ACC112 (cell line): Measurements from ENCODE around the gene FANCE.

Experiments
- H2AFZ ChIP-seq: fragments of 200-600 bp; sonication (generic); one replicate; pipeline ENCODE4 v1.6.0; 2017; ENCODE audit warnings: antibody characterized with exemption, low read length; ENCODE audit not compliant: unreplicated experiment
- H3K27ac ChIP-seq: fragments of 200-600 bp; sonication (generic); 2 replicates; pipeline ENCODE4 v1.5.1; 2014; ENCODE audit warnings: low read depth, mild to moderate bottlenecking, antibody characterized with exemption, low read length, moderate library complexity
- H3K27me3 ChIP-seq: fragments of 200-600 bp; sonication (generic); 2 replicates; pipeline ENCODE4 v1.6.1; 2014; ENCODE audit warnings: mild to moderate bottlenecking, antibody characterized with exemption, low read length, moderate library complexity, mixed read lengths; ENCODE audit not compliant: insufficient read depth
- H3K36me3 ChIP-seq: fragments of 200-600 bp; sonication (generic); 2 replicates; pipeline ENCODE4 v1.6.1; 2016; ENCODE audit warnings: mild to moderate bottlenecking, antibody characterized with exemption, low read length, moderate library complexity, mixed read lengths; ENCODE audit not compliant: insufficient read depth
- H3K4me1 ChIP-seq: fragments of 200-600 bp; sonication (generic); one replicate; pipeline ENCODE4 v1.6.1; 2016; ENCODE audit warnings: low read length, mixed read lengths; ENCODE audit not compliant: insufficient read depth, unreplicated experiment, control insufficient read depth
- H3K4me3 ChIP-seq: fragments of 200-600 bp; sonication (generic); 2 replicates; pipeline ENCODE4 v1.5.1; 2014; ENCODE audit warnings: mild to moderate bottlenecking, low read depth, low read length
- H3K79me2 ChIP-seq: fragments of 200-600 bp; sonication (generic); one replicate; pipeline ENCODE4 v1.6.0; 2016; ENCODE audit warnings: low read length; ENCODE audit not compliant: control insufficient read depth, unreplicated experiment, insufficient read depth

The FANCE gene

GRCh38 chr6:35485402-35485877 lies 33.3 kb downstream of the FANCE start:
- H3K4me3 ChIP-seq, result peak overlapping the region; percentile 58; the same call in 1 of the 2 replicates
- peaks cover 28% of the 10 kb centered on the region for H3K79me2 ChIP-seq
- H3K4me1 ChIP-seq, result peaks cover 44% of the 10 kb centered on the region
- peak overlapping the region; percentile 69 for H2AFZ ChIP-seq
- no peaks in the 10 kb centered on the region for H3K36me3 ChIP-seq
- no peaks in the 10 kb centered on the region for H3K27me3 ChIP-seq
- H3K27ac ChIP-seq, result peak overlapping the region; percentile 76

DNA sequence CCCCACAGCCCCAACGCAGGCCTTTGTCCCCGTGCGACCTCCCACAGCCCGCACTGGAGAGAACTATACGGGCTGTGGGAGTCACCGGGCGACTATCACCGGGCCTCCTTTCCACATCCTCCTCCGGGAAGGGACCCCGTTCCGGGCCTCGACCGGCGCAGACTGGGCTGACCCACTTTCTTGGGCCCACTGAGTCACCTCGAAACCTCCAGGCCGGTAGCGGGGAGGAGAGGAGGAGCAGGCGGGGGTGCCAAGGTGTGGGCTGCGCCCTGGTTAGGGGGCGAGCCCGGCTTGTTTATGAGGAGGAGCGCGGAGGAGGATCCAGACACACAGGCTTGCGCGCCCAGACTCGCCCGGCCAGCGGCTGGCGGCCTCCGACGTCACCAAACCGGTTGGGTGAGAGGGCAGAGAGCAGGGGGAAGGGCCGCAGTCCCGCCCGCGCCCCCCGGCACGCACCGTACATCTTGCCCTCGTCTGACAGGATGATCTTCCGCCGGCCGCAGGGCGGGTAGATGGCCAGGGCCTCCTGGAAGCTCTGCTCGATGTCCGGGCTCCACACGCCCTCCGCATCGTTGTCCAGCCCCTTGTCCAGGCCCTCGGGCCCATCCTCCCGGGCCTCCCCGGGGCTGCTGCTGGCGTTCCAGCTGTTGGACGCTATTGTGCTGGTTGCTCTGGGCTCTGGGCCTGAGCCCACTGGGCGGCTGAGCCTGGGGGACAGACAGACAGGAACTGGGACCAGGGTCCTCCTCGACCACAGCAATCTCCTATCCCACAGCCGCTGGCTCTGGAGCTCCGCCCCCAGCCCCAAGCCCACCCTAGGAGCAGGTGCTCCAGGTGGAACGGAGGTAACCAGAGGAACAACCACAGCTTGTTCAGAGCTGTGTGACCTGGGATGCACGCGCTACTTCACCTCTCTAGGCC lies 34.1 kb downstream of the FANCE start:
- H3K4me1 ChIP-seq, result peaks cover 51% of the 10 kb centered on the region
- H3K4me3 ChIP-seq, result peak overlapping the region; percentile 58
- no peaks in the 10 kb centered on the region for H3K36me3 ChIP-seq
- H3K27me3 ChIP-seq, result no peaks in the 10 kb centered on the region
- peak overlapping the region; percentile 69 for H2AFZ ChIP-seq
- peak overlapping the region; percentile 76 for H3K27ac ChIP-seq
- peaks cover 29% of the 10 kb centered on the region for H3K79me2 ChIP-seq

- H2AFZ ChIP-seq, result no peak overlapping the region
- peaks cover 43% of the 10 kb centered on the region for H3K79me2 ChIP-seq
- H3K27me3 ChIP-seq, result no peaks in the 10 kb centered on the region
- H3K4me1 ChIP-seq, result peaks cover 54% of the 10 kb centered on the region
- H3K4me3 ChIP-seq, result no peak overlapping the region
- H3K27ac ChIP-seq, result 0 out of 2 replicates have a peak overlapping the region, but pooled peaks have one; percentile 7
- H3K36me3 ChIP-seq, result no peaks in the 10 kb centered on the region
Observed at GRCh38 chr6:35487658-35488516, 35.7 kb downstream of the FANCE start.

DNA sequence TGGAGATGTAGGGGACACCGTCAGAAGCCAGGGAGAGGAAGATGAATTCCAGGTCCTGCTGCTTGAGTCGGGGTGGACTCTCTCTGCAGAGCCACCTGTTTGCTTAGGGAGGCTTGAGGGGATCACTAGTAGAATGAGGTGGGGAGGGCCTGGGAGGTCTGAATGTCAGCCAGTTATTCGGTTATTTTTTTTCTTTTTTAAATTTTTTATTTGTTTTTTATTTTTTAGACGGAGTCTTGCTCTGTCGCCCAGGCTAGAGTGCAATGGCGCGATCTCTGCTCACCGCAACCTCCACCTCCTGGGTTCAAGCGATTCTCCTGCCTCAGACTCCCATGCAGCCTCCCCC lies 36.4 kb downstream of the FANCE start:
- Histone ChIP-seq H3K4me3 (no peak overlapping the region), H3K27ac (0 out of 2 replicates have a peak overlapping the region, but pooled peaks have one; percentile 7), H3K36me3 (no peaks in the 10 kb centered on the region)

DNA sequence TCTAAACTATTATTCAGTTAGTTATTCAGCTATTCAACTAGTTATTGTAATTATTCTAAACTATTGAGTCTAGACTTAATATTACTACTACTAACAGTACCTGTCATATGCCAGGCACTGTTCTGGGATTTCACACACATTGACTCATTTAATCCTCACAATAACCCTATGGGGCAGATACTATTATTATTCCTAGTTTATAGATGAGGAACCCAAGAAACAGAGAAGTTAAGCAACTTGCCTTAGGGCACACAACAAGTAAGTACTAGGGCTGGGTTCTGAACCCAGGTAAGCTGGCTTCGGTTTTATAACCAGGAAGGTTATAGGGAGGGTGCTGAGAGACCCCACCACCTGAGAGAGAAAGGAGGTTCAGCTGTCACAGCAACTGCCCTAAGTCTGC lies 36.9 kb downstream of the FANCE start:
- no peaks in the 10 kb centered on the region for H3K27me3 ChIP-seq
- H3K4me3 ChIP-seq, result no peak overlapping the region
- no peak overlapping the region for H3K27ac ChIP-seq
- peaks cover 55% of the 10 kb centered on the region for H3K79me2 ChIP-seq
- no peaks in the 10 kb centered on the region for H3K36me3 ChIP-seq
- H3K4me1 ChIP-seq, result peaks cover 60% of the 10 kb centered on the region
- no peak overlapping the region for H2AFZ ChIP-seq

More for the DNA sequence above, 36.4 kb downstream of the FANCE start:
- H2AFZ ChIP-seq, result no peak overlapping the region
- no peaks in the 10 kb centered on the region for H3K27me3 ChIP-seq
- H3K4me1 ChIP-seq, result peaks cover 54% of the 10 kb centered on the region
- peaks cover 49% of the 10 kb centered on the region for H3K79me2 ChIP-seq

DNA sequence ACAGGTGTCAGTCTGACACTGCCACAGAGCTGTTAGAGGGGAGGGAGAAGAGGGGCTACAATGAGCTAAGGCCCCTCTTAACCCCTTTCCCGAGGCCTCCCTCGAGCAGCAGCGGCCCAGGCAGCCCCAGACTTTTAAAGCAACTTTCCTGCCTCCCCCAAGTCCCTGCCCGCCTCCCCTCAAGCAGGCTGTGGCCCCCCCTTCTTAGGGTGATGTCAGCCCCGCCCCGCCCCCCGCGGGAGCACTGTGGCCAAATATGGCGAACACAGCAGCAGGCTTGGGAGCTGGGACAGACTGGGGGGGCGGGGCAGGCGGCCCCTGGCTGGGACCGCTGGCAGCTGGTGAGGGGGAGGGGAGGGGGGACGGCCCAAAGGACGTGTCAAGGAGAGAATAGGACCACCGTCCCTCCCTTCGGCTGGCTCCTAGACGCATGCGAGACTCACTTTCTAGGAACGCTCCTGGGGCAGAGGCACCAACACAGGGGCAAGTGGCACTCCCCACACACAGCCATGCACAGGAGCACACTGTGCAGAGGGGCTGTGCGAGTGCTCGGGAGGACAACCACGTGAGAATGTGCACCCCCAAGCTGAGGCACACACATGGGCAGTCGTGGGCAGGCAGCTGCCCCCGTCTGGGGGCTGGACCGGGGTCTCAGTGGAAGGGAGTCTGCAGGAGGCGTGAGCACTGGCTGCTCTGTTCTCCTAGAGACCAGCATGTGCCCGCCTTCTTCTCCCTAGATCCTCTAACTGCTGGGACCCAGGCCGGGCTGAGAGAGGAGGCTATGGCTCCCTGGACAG lies 38.1 kb downstream of the FANCE start:
- H3K27ac ChIP-seq, result no peak overlapping the region
- peaks cover 65% of the 10 kb centered on the region for H3K79me2 ChIP-seq
- no peak overlapping the region for H2AFZ ChIP-seq
- no peaks in the 10 kb centered on the region for H3K27me3 ChIP-seq
- no peak overlapping the region; the same call in 1 of the 2 replicates for H3K4me3 ChIP-seq
- H3K4me1 ChIP-seq, result peaks cover 62% of the 10 kb centered on the region
- H3K36me3 ChIP-seq, result no peaks in the 10 kb centered on the region

DNA sequence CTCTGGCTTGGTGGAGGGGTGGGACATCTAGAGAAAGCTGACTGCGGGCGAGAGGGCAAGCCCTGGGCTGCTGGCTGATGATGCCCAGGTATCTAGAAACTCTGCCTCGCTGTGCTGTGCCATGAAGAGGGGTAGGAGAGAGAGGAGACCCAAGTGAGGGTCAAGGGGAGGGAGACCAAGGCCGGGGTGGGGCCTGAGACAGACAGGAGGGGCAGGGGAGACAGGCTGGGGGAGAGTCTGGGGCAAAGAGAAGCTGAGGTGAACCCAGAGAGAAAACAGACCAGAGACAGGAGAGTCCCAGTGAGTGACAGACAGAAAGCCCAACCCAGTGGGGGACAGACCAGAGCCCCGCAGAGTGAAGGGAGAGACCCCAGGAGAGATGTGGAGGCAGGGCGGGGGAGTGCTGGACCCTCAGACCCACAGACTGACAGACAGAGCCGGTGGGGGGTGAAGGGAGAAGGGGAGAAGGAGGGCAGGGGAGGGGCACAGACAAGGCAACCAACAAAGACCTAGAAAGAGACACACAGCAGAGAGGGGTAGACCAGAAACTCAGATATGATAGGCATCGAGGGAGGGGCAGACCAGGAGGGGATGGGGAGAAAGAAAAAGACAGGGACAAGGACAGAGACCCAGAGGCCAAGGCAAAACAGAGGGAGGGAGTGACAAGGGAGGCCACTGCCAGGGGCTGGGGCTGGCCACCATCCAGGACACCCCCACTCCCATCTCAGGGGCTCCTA lies 38.9 kb downstream of the FANCE start:
- H3K27ac ChIP-seq, result no peak overlapping the region
- H3K4me1 ChIP-seq, result peaks cover 58% of the 10 kb centered on the region
- no peak overlapping the region for H3K4me3 ChIP-seq
- no peaks in the 10 kb centered on the region for H3K36me3 ChIP-seq
- no peaks in the 10 kb centered on the region for H3K27me3 ChIP-seq
- no peak overlapping the region for H2AFZ ChIP-seq
- peaks cover 69% of the 10 kb centered on the region for H3K79me2 ChIP-seq

GRCh38 chr6:35491558-35492257 lies 39.6 kb downstream of the FANCE start:
- no peaks in the 10 kb centered on the region for H3K27me3 ChIP-seq
- peaks cover 67% of the 10 kb centered on the region for H3K79me2 ChIP-seq
- H3K36me3 ChIP-seq, result no peaks in the 10 kb centered on the region
- peaks cover 51% of the 10 kb centered on the region for H3K4me1 ChIP-seq
- H3K27ac ChIP-seq, result no peak overlapping the region
- no peak overlapping the region for H3K4me3 ChIP-seq
- no peak overlapping the region for H2AFZ ChIP-seq

DNA sequence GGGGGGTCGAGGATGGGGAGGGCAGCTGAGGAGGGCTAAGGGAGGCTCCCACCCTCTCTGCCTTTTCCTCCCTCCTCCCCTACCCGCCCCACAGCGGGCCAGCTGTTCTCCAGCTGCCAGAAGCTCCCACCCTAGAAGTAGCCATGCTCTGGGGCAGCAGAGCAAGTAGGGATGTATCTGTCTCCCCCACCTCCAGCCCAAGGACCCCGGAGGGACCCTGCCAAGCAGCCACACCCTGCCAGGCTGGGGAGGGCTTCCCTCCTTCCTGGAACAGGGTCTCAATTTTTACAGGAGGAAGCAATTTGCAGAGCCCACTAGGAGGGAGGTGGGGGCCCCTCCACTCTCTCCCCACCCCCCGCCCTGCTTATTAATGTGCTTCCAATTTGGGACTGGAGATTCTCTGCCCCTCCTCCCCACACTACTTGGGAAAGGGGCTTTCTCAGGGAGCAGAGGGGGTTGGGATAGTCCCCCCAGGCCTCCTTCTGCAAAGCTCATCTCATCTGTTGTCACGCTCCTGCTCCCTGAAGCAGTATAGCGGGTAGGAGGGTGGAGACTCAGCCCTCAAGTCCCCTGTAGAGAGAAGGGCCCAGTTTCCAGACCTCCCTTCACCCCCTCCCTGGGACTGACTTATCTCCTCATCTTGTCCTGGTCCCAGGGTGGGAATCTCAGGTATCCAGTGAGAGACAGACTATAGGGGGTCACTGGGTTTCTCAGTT lies 40.3 kb downstream of the FANCE start:
- H3K79me2 ChIP-seq, result peaks cover 61% of the 10 kb centered on the region
- no peak overlapping the region for H3K4me3 ChIP-seq
- no peaks in the 10 kb centered on the region for H3K27me3 ChIP-seq
- peaks cover 46% of the 10 kb centered on the region for H3K4me1 ChIP-seq
- H2AFZ ChIP-seq, result no peak overlapping the region
- H3K36me3 ChIP-seq, result no peaks in the 10 kb centered on the region
- H3K27ac ChIP-seq, result no peak overlapping the region
